ENCODE results near the gene HYAL2.

DNA sequence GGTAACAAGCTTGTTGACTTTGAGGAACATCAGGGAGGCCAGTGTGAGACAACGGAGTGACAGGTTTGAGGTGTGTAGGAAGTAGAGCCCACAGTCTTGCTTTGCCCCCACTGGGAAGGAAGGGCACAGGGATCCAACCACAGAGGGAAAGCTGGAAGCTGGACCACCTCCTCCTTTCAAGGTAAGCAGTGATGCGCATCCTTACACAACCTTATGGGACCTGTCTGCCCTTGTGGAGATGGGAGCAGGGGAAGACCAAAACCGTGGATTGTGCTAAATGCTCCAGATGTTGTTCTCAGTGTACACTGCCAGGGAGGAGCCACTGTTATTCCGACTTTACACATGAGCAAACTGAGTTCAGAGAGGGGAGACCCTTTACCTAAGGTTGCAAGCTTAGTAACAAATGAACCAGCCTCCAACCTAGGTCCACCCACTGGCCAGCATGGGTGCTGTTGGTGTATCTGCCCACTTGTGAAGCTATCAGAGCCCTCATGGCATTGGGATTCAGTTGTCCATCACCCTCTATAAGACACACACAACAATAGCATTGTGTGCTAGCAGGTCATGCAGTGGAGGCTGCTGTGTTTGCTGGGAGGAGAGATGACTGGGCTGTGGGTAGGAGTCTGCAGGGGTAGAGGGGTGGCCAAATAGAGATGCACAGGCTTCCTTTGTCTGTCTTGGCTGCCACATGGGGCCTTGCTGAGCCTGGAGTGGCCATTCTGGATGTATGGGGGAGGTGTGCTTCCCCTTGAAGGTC lies 44.2 kb downstream of the HYAL2 start:
- TF ChIP-seq, protein P1, sequence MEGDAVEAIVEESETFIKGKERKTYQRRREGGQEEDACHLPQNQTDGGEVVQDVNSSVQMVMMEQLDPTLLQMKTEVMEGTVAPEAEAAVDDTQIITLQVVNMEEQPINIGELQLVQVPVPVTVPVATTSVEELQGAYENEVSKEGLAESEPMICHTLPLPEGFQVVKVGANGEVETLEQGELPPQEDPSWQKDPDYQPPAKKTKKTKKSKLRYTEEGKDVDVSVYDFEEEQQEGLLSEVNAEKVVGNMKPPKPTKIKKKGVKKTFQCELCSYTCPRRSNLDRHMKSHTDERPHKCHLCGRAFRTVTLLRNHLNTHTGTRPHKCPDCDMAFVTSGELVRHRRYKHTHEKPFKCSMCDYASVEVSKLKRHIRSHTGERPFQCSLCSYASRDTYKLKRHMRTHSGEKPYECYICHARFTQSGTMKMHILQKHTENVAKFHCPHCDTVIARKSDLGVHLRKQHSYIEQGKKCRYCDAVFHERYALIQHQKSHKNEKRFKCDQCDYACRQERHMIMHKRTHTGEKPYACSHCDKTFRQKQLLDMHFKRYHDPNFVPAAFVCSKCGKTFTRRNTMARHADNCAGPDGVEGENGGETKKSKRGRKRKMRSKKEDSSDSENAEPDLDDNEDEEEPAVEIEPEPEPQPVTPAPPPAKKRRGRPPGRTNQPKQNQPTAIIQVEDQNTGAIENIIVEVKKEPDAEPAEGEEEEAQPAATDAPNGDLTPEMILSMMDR (IDR thresholded peaks at IDR 0.05), result no peak
- TF ChIP-seq POLR2A (IDR thresholded peaks at IDR 0.05) (no peak), POLR2AphosphoS5 (IDR thresholded peaks at IDR 0.05) (no peak), EP300 (IDR thresholded peaks at IDR 0.05) (no peak)

Measured in sigmoid colon (tissue), 4 donors.